ENCODE measurements around the gene EPOP.
"Not testable (repeated sequence)": the region's sequence is repeated elsewhere in the genome, so short reads cannot be mapped to it uniquely, and the experiment has no call there.

The EPOP gene

GRCh38 chr17:38637951-38638350 is 36.8 kb downstream of the EPOP start:
- DNase-seq (ENCODE audit: low read depth), result no peak

- no peak for DNase-seq (ENCODE audit: low read depth)
Observed at GRCh38 chr17:38636054-38636453, 38.7 kb downstream of the EPOP start.

- DNase-seq (ENCODE audit: low read depth), result no peak
Observed at GRCh38 chr17:38632334-38632733, 42.4 kb downstream of the EPOP start.

- no peak for DNase-seq (ENCODE audit: low read depth)
Observed at GRCh38 chr17:38628441-38628840, 46.3 kb downstream of the EPOP start.

GRCh38 chr17:38627957-38628356 is 46.8 kb downstream of the EPOP start:
- no peak for DNase-seq (ENCODE audit: low read depth)

GRCh38 chr17:38626606-38627226 is 48.0 kb downstream of the EPOP start:
- not testable (repeated sequence) for DNase-seq (ENCODE audit: low read depth)

- no peak for DNase-seq (ENCODE audit: low read depth)
Observed at GRCh38 chr17:38625482-38625881, 49.3 kb downstream of the EPOP start.

GRCh38 chr17:38624782-38625355 is 49.9 kb downstream of the EPOP start:
- DNase-seq (ENCODE audit: low read depth), result not testable (repeated sequence)

All from HS-5 (cell line).